GM19238 (cell line): ENCODE data around the gene SEMA4D.
"Not testable (repeated sequence)": the region's sequence is repeated elsewhere in the genome, so short reads cannot be mapped to it uniquely, and the experiment has no call there.

Source experiments
- DNase-seq: peaks from one replicate; pipeline ENCODE4 v3.0.0; 2011; ENCODE audit warnings: low spot score; ENCODE audit not compliant: insufficient read length

SEMA4D gene

GRCh38 chr9:89358985-89359384, 138.9 kb downstream of the SEMA4D start:
- no peak for DNase-seq

- no peak for DNase-seq
These were observed 139.5 kb downstream of the SEMA4D start for GRCh38 chr9:89358376-89358916.

DNA sequence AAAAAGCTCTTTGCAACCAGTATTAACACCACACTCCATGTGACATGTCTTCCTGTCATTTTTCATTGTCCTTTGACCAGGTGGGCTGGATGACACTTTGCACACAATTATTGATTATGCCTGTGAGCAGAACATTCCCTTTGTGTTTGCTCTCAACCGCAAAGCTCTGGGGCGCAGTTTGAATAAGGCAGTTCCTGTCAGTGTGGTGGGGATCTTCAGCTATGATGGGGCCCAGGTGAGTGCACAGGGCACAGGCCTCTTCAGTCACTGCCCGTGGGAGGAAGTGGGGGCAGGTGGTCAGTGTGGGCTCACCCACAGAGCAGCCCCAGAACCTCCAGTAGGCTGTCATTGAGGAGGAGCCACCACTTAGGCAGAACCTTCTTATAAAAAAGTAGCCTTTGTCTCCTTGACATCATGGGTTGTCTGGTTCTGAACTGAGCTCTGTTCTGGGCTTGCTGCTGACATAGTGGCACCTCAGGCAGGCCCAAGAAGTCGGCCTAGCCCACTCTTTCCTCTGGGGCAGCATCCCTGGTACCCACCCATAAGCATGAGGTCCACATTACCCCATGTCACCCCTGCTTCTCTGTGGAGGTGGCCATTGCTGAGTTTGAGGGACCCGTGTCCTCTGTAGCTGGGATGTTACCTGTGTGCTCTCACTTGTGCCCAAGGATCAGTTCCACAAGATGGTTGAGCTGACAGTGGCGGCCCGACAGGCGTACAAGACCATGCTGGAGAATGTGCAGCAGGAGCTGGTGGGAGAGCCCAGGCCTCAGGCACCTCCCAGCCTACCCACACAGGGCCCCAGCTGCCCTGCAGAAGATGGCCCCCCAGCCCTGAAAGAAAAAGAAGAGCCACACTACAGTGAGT, 140.3 kb downstream of the SEMA4D start:
- no peak for DNase-seq

- no peak for DNase-seq
These were observed 141.1 kb downstream of the SEMA4D start for GRCh38 chr9:89356782-89357181.

DNA sequence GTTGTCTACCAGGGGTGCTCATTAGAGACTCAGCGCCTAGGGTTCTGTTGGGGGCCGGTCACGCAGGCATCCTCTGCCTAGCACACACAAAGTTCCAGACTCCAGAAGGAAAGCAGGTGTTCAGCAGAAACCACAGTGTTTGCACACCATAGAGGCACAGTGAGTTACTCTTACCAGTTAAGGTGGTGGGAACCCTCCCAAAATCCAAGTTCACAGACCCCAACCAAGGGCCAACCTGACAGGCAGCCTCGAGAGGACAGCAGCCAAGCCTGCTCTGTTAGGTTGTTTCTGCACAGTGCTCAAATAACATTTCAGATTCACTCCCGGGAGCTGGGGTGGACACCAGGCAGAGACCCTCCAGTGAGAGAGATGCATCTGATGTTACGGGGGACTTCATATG, 143.4 kb downstream of the SEMA4D start:
- DNase-seq, result no peak

GRCh38 chr9:89353989-89354388, 143.9 kb downstream of the SEMA4D start:
- DNase-seq, result no peak

- no peak for DNase-seq
These were observed 144.9 kb downstream of the SEMA4D start for GRCh38 chr9:89352874-89353649.

GRCh38 chr9:89352451-89352850, 145.5 kb downstream of the SEMA4D start:
- DNase-seq, result no peak

DNA sequence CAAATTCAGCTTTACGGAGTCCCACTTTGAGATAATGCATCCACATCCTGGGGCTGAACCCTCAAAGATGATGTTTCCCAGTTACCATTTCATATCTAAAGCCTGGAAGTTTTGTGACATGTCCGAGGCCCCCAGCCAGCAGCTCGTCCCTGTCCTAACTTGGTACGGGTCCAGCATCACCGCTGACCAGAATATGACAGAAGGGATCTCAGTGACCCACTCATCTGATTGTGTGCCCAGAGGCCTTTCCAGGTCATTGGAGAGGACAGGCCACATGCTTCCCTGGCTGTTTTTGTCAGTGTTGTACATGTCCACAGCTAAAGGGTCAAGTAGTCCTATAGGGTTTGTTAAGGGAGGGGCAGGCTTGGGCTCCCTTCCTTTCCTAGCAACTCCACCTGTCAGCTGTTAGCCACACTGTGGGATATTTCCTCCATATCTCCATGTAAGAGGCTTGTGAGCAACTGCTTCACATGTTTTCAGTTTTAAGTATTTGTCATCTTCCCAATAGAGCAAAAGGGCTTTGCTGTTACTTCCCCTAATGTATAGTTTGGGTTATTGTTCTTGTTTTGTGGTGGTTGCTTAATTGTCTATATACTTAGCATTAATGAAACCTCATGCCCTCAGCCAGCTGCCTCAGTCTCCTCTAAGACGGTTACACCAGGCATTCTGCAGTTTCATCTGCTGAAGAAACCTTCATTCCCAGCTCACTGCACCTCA, 146.2 kb downstream of the SEMA4D start:
- DNase-seq, result no peak

- no peak for DNase-seq
These were observed 146.8 kb downstream of the SEMA4D start for GRCh38 chr9:89350988-89351557.

DNA sequence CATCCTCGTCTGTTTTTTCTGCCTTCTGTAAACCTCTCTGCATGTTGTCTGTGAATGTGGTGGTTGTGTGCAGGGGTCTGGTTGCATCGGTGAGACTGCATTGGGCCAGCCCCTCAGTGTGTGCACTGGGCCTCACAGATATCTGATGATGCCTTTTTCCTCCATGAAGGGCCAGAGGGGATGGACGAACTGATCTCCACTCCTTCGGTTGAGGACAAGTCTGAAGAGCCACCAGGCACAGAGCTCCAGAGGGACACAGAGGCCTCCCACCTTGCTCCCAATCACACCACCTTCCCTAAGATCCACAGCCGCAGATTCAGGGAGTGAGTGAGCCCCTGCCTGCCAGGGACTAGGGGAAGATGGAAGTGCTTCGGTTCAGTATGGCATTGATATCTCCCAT, 148.3 kb downstream of the SEMA4D start:
- DNase-seq, result no peak

- DNase-seq, result no peak
These were observed 150.3 kb downstream of the SEMA4D start for GRCh38 chr9:89347651-89348050.

DNA sequence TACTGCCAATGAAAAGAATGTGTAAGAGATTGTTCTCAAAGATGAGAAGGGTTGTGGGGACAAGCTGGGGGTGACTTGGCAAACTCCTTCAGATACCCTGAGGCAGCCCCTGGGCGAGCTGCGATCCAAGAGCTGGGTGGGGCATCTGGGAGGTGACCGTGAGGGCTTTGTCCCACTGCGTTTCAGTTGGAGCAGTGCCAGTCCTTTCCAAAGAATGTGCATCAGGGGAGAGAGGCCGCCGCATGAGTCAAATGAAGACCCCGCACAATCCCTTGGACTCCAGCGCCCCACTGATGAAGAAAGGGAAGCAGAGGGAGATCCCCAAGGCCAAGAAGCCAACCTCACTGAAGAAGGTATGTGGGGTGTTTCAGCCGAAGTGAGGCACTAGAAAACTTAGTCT, 151.2 kb downstream of the SEMA4D start:
- DNase-seq, result no peak

DNA sequence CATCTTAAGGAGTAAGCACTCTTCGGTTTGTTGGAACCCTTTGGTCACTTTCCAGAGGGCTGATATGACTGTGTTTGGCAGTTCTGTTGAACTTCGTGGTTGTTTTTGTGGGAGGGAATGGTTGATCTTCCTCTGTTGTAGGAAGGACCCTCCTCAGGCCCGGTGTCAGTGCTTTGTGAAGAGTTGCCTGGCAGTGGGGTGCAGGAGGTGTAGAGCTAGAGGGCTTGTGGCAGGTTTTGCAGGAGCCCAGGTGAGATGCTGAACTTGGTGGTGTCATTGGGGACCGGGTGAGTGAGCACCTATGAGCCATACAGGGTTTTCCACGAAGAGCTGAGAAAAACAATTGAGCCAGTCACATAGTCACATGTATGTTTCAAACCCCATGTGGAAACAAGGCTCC, 152.4 kb downstream of the SEMA4D start:
- no peak for DNase-seq

DNA sequence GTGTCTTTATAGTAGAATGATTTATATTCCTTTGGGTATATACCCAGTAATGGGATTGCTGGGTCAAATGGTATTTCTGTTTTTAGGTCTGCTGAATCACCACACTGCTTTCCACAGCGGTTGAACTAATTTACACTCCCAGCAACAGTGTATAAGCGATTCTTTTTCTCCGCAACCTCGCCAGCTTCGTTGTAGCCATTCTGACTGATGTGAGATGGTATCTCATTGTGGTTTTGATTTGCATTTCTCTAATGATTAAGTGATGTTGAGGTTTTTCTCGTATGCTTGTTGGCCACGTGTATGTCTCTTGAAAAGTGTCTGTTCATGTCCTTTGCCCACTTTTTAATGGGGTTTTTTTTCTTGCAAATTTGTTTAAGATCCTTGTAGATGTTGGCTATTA, 154.1 kb downstream of the SEMA4D start:
- not testable (repeated sequence) for DNase-seq

DNA sequence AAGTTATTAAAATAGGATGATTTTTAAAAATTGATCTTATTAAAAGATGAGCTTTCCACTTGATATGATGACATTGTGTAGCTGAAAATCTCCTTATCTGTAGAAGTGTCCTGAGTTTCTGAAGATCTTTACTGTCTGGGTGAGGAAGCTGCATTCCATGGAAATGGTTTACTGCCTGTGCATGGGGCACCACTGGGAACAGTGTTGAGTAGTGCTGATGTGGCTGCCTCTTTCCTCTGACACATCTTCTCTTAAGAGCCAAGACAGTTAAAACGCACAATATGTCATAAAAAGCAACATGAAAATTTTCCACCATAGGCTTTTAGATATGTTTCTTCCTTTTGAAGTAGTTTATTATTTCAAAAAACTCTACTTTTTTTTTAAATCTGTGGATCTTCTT, 155.0 kb downstream of the SEMA4D start:
- no peak for DNase-seq

DNA sequence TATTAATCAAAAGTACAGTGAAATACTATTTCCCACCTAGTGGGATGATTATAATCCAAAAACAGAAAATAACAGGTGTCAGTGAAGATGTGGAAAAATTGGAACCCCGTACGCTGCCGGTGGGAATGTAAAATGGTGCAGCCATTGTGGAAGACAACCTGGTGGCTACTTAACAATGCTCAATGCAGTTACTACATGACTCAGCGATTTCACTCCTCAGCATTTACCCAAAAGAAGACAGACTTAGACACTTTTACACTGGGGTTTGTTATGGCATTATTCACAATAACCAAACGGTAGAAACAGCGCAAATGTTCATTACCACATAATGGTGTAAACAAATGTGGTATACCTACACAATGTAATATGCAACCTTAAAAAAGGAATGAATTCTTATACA, 155.7 kb downstream of the SEMA4D start:
- DNase-seq, result no peak

GRCh38 chr9:89340332-89340731, 157.6 kb downstream of the SEMA4D start:
- no peak for DNase-seq

DNA sequence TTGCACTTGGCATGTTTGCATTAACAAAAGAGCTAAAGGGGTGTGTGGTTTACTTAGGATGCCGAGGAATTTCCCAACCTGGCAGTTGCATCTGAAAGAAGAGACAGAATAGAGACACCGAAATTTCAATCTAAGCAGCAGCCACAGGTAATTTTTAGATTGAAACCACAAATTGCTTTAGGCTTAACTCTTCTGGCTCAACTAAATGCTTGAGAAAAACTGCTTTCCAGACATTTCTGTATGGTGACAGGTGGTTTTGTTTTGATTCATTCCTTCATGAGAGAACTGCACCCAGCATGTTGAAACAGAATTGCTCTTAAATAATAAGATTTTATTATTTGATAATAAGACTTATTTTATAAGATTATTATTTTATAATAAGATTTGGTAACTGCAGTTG, 158.1 kb downstream of the SEMA4D start:
- no peak for DNase-seq

DNA sequence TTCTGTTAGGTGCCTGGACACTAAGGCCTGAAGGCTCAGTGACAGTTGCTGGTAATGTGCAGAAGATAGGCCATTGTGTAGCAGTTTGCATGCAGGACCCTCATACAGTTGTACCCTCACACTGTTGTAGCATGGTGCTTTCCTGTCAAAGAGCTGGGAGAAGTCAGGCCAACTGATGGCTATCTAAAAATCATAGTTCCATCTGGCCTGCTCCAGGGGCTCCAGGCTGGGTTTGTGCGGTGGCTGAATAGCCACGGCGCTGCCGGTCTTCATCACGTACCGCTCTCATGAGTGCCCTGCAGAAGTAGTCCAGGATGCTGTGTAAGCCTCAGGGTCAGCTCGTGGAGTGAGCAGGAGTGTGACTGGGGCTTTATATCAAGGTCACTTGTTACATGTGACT, 167.4 kb downstream of the SEMA4D start:
- no peak for DNase-seq

- no peak for DNase-seq
These were observed 168.0 kb downstream of the SEMA4D start for GRCh38 chr9:89329917-89330316.
